HEK293T (cell line): ENCODE results near the gene INPP5A.

Experiments used
- ELF4 ChIP-seq: fragments of 450-650 bp; IDR thresholded peaks from 2 replicates; pipeline ENCODE4 v1.6.1; 2017; ENCODE audit warnings: antibody characterized with exemption
- L3MBTL2 ChIP-seq: fragments of 450-650 bp; conservative IDR thresholded peaks from 2 replicates; pipeline ENCODE4 v1.6.1; 2016; ENCODE audit warnings: mild to moderate bottlenecking
- SP1 ChIP-seq: fragments of 450-650 bp; IDR thresholded peaks from 2 replicates; pipeline ENCODE4 v1.6.1; 2017

DNA sequence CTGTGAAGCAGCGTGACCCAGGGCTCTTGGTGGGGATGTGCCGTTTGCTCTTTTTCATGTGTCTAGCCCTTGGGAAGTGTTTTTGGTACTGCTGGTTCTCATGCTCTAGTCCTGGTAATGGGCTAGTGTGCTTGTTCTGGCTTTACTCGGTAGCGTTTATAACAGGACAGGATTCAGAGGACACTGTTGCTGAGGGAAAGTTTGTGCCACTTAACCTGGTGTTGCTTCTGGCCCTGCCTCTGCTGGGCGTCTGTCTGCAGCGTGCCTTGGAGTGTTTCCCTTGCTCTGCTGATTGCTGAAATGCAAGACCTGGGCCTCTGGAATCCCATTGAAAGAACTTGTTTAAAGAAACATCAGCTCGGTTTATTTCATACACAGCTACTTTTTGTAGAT, 35.0 kb downstream of the INPP5A start:
- TF ChIP-seq ELF4: no peak
- no peak for TF ChIP-seq SP1
- TF ChIP-seq L3MBTL2: no peak
